Measurements from ENCODE around the gene PRRG2. TPM values are rescaled to one million over a fixed set of nuclear protein-coding genes. Genes with fewer than 3 reads are reported as not detected.

PRRG2 gene
- total and polyA plus RNA-seq, 9 of the 15 experiments (the other 6 are each of a cell fraction or from before 2014, with no cell fraction given), result 0.06 to 1.1 (median 0.33) TPM

GRCh38 chr19:49579193-49579592 lies 1.9 kb upstream of the PRRG2 start (continued):
- TF ChIP-seq ZBTB11 (CRISPR knock-in tag; IDR thresholded peaks at IDR 0.05) (no peak), GTF2F1 (IDR thresholded peaks at IDR 0.05; ENCODE audit: low read depth, low read length) (no peak), FOXM1 (IDR thresholded peaks at IDR 0.05; ENCODE audit: low read depth) (no peak), FOXM1 (CRISPR knock-in tag; IDR thresholded peaks at IDR 0.05; ENCODE audit: low read depth) (no peak), POLR2H (tag; IDR thresholded peaks at IDR 0.05; ENCODE audit: low read depth) (peak; percentile 46), HDGF (IDR thresholded peaks at IDR 0.05) (no peak), RBM34 (IDR thresholded peaks at IDR 0.05; ENCODE audit: borderline replicate concordance, insufficient read depth, low read length) (no peak), SIRT6 (IDR thresholded peaks at IDR 0.05; ENCODE audit: low read depth, low read length) (no peak), POLR3G (IDR thresholded peaks at IDR 0.05; ENCODE audit: extremely low read depth, insufficient read length, insufficient replicate concordance) (no peak), TEAD2 (tag; IDR thresholded peaks at IDR 0.05) (peak; percentile 82), ARID3A (IDR thresholded peaks at IDR 0.05; ENCODE audit: borderline replicate concordance, low read depth, low read length) (no peak), ZNF232 (CRISPR knock-in tag; IDR thresholded peaks at IDR 0.05) (no peak), NR1H2 (CRISPR knock-in tag; IDR thresholded peaks at IDR 0.05) (no peak), TSHZ1 (CRISPR knock-in tag; IDR thresholded peaks at IDR 0.05) (peak; percentile 81), HOMEZ (CRISPR knock-in tag; IDR thresholded peaks at IDR 0.05) (no peak), XRCC4 (IDR thresholded peaks at IDR 0.05; ENCODE audit: extremely low read depth, insufficient read depth, insufficient read length) (no peak), ZNF511 (CRISPR knock-in tag; IDR thresholded peaks at IDR 0.05) (no peak), NELFE (IDR thresholded peaks at IDR 0.05; ENCODE audit: insufficient read depth, insufficient read length) (no peak)
